C4-2B (cell line): ENCODE data around the gene SEC24B.
"Not testable (repeated sequence)": the region's sequence is repeated elsewhere in the genome, so short reads cannot be mapped to it uniquely, and the experiment has no call there.

ENCODE experiments used
- H3K27ac ChIP-seq: fragments of 450-650 bp; 2 replicates; pipeline ENCODE4 v1.5.1; 2017
- ZFX ChIP-seq: fragments of 450-650 bp; IDR thresholded peaks from 2 replicates; pipeline ENCODE4 v1.6.1; 2017
- TF ChIP-seq, protein P1 (sequence below): fragments of 450-650 bp; conservative IDR thresholded peaks from 2 replicates; pipeline ENCODE4 v1.5.1; 2017; ENCODE audit warnings: mild to moderate bottlenecking

Gene SEC24B

DNA sequence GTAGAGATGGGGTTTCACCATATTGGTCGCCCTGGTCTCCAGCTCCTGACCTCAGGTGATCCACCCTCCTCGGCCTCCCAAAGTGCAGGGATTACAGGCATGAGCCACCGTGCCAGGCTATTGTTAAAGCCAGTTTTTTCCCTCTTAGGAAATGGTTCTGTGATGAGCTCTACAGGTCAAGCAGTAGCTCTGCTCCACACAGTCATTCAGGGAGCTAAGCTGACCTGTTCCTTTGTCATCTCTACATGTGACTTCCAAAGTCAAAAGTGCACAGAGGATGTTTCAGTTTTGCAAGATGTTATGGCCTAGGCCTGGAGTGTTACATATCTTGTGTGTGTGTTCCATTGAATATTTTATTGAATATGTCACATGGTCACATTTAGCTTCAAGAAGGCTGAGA is 137.9 kb downstream of the SEC24B start:
- H3K27ac ChIP-seq = no peak overlapping the region
- TF ChIP-seq, protein P1, sequence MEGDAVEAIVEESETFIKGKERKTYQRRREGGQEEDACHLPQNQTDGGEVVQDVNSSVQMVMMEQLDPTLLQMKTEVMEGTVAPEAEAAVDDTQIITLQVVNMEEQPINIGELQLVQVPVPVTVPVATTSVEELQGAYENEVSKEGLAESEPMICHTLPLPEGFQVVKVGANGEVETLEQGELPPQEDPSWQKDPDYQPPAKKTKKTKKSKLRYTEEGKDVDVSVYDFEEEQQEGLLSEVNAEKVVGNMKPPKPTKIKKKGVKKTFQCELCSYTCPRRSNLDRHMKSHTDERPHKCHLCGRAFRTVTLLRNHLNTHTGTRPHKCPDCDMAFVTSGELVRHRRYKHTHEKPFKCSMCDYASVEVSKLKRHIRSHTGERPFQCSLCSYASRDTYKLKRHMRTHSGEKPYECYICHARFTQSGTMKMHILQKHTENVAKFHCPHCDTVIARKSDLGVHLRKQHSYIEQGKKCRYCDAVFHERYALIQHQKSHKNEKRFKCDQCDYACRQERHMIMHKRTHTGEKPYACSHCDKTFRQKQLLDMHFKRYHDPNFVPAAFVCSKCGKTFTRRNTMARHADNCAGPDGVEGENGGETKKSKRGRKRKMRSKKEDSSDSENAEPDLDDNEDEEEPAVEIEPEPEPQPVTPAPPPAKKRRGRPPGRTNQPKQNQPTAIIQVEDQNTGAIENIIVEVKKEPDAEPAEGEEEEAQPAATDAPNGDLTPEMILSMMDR = no peak

- TF ChIP-seq, protein P1 = no peak
- TF ChIP-seq ZFX = no peak
- H3K27ac ChIP-seq = no peak overlapping the region
These were observed 138.5 kb downstream of the SEC24B start for GRCh38 chr4:109572154-109572553.

GRCh38 chr4:109574443-109574850 is 140.8 kb downstream of the SEC24B start:
- TF ChIP-seq, protein P1 = peak; percentile 65
- no peak for TF ChIP-seq ZFX
- no peak overlapping the region for H3K27ac ChIP-seq

GRCh38 chr4:109574931-109575804 is 141.6 kb downstream of the SEC24B start:
- TF ChIP-seq, protein P1 = no peak
- no peak for TF ChIP-seq ZFX
- no peak overlapping the region for H3K27ac ChIP-seq

DNA sequence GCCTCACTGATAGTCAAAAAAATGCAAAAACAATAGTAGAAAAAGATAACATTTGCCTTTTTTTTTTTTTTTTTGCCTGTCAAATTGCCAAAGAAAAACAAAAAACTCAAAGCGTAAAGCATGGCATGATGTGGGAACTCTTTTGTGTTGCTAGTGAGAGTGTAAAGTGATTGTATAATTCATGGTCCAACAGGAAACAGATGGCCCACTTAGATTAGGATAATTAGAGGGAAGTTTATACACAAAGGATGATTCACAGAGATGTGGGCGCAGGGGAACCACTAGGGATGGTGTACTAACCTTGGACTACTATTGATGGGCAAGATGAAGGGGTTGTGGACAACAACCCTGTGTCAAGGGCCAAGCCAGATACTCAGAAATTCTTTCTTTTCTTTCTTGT is 142.8 kb downstream of the SEC24B start:
- no peak overlapping the region for H3K27ac ChIP-seq
- TF ChIP-seq, protein P1 = no peak
- no peak for TF ChIP-seq ZFX

GRCh38 chr4:109578846-109579245 is 145.2 kb downstream of the SEC24B start:
- TF ChIP-seq, protein P1 = no peak
- H3K27ac ChIP-seq = no peak overlapping the region

DNA sequence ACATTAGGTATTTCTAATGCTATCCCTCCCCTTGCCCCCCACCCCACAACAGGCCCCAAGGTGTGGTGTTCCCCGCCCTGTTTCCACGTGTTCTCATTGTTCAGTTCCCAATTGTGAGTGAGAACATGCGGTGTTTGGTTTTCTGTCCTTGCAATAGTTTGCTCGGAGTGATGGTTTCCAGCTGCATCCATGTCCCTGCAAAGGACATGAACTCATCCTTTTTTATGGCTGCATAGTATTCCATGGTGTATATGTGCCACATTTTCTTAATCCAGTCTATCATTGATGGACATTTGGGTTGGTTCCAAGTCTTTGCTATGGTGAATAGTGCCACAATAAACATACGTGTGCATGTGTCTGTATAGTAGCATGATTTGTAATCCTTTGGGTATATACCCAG is 146.4 kb downstream of the SEC24B start:
- H3K27ac ChIP-seq = not testable (repeated sequence)

DNA sequence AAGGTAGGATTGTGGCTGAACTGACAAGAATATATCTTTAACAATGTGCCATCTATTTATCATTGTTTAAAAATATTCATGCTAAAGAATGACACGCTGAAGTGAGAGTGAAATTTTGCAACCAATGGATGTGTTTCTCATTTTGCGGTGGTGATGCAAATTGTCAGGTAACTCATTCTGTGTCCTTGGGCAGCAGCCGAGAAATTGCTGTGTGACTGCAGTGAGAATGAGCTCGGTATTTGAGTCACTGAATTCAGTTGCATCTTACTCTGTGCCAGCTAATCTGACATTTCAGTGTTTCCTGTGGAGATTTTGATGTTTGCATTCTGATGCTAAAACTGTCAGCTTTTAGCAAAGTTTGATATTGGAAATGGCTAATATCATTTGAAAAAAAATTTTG is 154.6 kb downstream of the SEC24B start:
- no peak overlapping the region for H3K27ac ChIP-seq
- TF ChIP-seq ZFX = no peak
- TF ChIP-seq, protein P1 = no peak
